HFF-Myc (cell line): Measurements from ENCODE around the gene TOR4A.
A peak's percentile ranks its signal among the peaks of the same experiment; 100 is the strongest.

Experiments used
- DNase-seq: peaks from one replicate; pipeline ENCODE4 v3.0.0-alpha.2; 2011; ENCODE audit warnings: low read depth; ENCODE audit errors: extremely low read depth
- H3K4me3 ChIP-seq: replicated peaks from 2 replicates; pipeline ENCODE4 v1.5.1; 2011; ENCODE audit warnings: low read depth, mild to moderate bottlenecking, control low read depth, low read length
- TF ChIP-seq, protein P1 (sequence below): IDR thresholded peaks from 2 replicates; pipeline ENCODE4 v1.5.1; 2012; ENCODE audit warnings: mild to moderate bottlenecking, low read depth, low read length, control low read depth; ENCODE audit errors: missing control alignments

TOR4A gene

DNA sequence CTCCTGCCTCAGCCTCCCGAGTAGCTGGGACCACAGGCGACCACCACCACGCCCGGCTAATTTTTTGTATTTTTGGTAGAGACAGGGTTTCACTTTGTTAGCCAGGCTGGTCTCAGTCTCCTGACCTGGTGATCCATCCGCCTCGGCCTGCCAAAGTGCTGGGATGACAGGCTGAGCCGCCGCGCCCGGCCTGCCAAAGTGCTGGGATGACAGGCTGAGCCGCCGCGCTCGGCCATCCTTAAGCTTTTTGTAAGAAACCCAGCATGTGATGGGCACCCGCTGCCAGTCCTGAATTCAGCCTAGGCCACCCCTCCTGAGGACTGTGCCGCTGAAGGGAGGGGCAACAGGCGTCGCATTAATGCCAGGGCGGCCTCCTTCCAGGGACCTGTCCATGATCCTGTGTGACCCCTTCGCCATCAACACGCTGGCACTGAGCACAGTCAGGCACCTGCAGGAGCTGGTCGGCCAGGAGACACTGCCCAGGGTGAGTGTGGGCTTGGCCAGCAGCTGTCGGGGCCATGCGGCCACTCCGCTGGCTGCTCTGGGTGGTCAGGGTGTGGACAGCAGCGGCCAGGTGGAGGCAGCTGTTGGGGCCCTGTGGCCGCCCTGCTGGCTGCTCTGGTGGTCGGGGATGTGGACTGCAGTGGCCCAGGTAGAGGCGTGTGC is 11.9 kb upstream of the TOR4A start:
- DNase-seq = no peak
- no peak overlapping the region for H3K4me3 ChIP-seq
- TF ChIP-seq, protein P1, sequence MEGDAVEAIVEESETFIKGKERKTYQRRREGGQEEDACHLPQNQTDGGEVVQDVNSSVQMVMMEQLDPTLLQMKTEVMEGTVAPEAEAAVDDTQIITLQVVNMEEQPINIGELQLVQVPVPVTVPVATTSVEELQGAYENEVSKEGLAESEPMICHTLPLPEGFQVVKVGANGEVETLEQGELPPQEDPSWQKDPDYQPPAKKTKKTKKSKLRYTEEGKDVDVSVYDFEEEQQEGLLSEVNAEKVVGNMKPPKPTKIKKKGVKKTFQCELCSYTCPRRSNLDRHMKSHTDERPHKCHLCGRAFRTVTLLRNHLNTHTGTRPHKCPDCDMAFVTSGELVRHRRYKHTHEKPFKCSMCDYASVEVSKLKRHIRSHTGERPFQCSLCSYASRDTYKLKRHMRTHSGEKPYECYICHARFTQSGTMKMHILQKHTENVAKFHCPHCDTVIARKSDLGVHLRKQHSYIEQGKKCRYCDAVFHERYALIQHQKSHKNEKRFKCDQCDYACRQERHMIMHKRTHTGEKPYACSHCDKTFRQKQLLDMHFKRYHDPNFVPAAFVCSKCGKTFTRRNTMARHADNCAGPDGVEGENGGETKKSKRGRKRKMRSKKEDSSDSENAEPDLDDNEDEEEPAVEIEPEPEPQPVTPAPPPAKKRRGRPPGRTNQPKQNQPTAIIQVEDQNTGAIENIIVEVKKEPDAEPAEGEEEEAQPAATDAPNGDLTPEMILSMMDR = no peak

DNA sequence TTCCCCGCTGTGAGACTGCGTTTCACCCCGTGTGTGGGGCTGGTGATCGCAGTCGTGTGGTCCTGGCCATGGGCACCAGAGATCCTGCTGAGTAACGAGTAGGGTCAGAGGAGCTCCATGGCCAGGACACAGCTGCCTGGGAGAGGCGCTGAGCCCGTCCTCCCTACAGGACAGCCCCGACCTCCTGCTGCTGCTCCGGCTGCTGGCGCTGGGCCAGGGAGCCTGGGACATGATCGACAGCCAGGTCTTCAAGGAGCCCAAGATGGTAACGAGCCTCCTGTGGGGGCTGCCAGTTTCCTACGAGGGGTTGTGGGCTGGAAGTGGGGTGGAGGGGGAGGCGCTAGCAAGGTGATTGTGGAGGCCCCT is 11.4 kb upstream of the TOR4A start:
- H3K4me3 ChIP-seq = no peak overlapping the region
- TF ChIP-seq, protein P1 = no peak
- no peak for DNase-seq

- TF ChIP-seq, protein P1 = no peak
- no peak overlapping the region for H3K4me3 ChIP-seq
- no peak for DNase-seq
These were observed 10.7 kb upstream of the TOR4A start for GRCh38 chr9:137266585-137267453.

GRCh38 chr9:137267933-137268355 is 9.6 kb upstream of the TOR4A start:
- no peak for DNase-seq
- TF ChIP-seq, protein P1 = no peak
- no peak overlapping the region for H3K4me3 ChIP-seq

DNA sequence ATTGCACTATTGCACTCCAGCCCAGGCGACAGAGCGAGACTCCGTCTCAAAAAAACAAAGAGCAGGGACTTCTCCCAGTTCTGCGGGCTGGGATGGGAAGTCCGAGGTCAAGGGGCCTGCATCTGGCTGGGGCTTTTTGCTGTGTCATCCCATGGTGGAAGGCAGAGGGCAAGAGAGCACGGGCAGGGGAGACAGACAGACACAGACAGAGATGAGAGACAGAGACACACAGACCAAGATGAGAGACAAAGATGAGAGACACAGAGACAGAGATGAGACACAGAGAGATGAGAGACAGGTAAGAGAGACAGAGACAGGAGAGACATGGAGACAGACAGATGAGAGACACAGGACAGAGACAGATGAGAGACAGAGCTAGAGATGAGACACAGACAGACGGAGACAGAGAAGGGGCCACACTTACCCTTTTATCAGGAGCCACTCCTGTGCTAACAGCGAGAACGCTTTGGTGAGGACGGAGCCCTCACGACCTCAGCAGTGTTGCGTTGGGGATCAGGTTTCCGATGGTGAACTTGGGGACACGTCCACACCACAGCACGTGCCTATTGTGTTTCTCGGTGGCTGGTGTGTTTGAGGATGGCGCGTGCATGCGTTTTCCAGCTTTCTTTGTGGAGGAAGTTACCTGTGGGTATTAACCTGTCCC is 8.9 kb upstream of the TOR4A start:
- DNase-seq = no peak

GRCh38 chr9:137269231-137269772 is 8.2 kb upstream of the TOR4A start:
- DNase-seq = peak; percentile 52
- TF ChIP-seq, protein P1 = no peak
- no peak overlapping the region for H3K4me3 ChIP-seq

More for the DNA sequence above, 8.9 kb upstream of the TOR4A start:
- TF ChIP-seq, protein P1 = no peak
- no peak overlapping the region for H3K4me3 ChIP-seq
